HCT116 (cell line): ENCODE results near the gene NAA50. TPM values are rescaled to one million over a fixed set of nuclear protein-coding genes. Genes with fewer than 3 reads are reported as not detected.

Experiments used
- ATAC-seq: fragments of 200-7000 bp; cut with Tn5 transposase; 2 replicates; pipeline ENCODE4 v1.9.1; 2020; ENCODE audit warnings: mild to moderate bottlenecking, moderate library complexity
- BruUV-seq: library from RNA; stranded (reverse); fragments of 400-500 nt; replicated peaks from 2 replicates; lab custom pipeline; 2021; lab: Mats Ljungman, UMichigan
- CTCF ChIA-PET: fragments of 300-600 bp; sonication (Branson Sonifier 250); formaldehyde crosslinking; loops from one replicate; lab custom pipeline; 2021; ENCODE audit warnings: antibody characterized with exemption; lab: Charles Lee
- POLR2A ChIA-PET: fragments of 300-600, 350-600 bp; sonication (Branson Sonifier 250); formaldehyde crosslinking; loops from one replicate; lab custom pipeline; 2021; ENCODE audit warnings: antibody characterized with exemption; lab: Charles Lee
- RAD21 ChIA-PET, 2 experiments: fragments of 300-600 bp; sonication (Branson Sonifier 250); formaldehyde crosslinking; loops; one replicate each; lab custom pipeline; 2023; ENCODE audit warnings: low total read pairs in 2 of 2; ENCODE audit not compliant: uncharacterized antibody in 2 of 2, unreplicated experiment in 2 of 2, low non-redundant PET in 1 of 2; lab: Charles Lee
- DNase-seq: peaks from one replicate; pipeline ENCODE4 v3.0.0-alpha.2; 2010; ENCODE audit warnings: low read depth, low spot score
- H2AFZ ChIP-seq: fragments of 200-600 bp; shearing (Covaris generic), sonication (generic); 2 replicates; pipeline ENCODE4 v1.6.1; 2017; ENCODE audit warnings: low read depth, mixed run types, mixed read lengths, antibody characterized with exemption, low read length; ENCODE audit not compliant: poor library complexity, severe bottlenecking
- H3K27ac ChIP-seq: 2 replicates; pipeline ENCODE4 v1.5.1; 2012; ENCODE audit warnings: low read depth, low read length
- H3K27me3 ChIP-seq: fragments of 200-600 bp; sonication (generic); 2 replicates; pipeline ENCODE4 v1.6.1; 2016; ENCODE audit warnings: mixed run types, low read length, mixed read lengths; ENCODE audit not compliant: insufficient read depth
- H3K36me3 ChIP-seq, 2 experiments: fragments of 200-500 bp in 1 of 2; fragments of 200-600 bp in 1 of 2; sonication (Bioruptor generic) in 1 of 2; sonication (generic) in 1 of 2; 2 replicates each; pipeline versions ENCODE4 v1.5.1 to v1.6.1; 2014 to 2016; ENCODE audit warnings: low read length in 2 of 2, inconsistent platforms in 1 of 2, mixed read lengths in 1 of 2, mixed run types in 1 of 2; ENCODE audit not compliant: insufficient read depth in 2 of 2, control insufficient read depth in 1 of 2
- H3K4me1 ChIP-seq, 2 experiments: fragments of 200-600 bp in 1 of 2; sonication (generic) in 1 of 2; 2 replicates each; pipeline versions ENCODE4 v1.5.1 to v1.6.1; 2012 to 2017; ENCODE audit warnings: low read length in 2 of 2, inconsistent platforms in 1 of 2, mild to moderate bottlenecking in 1 of 2, mixed read lengths in 1 of 2, mixed run types in 1 of 2, moderate library complexity in 1 of 2; ENCODE audit not compliant: insufficient read depth in 2 of 2, control insufficient read depth in 1 of 2
- H3K4me2 ChIP-seq: fragments of 200-600 bp; sonication (generic); 2 replicates; pipeline ENCODE4 v1.6.1; 2017; ENCODE audit warnings: mixed run types, low read length, mixed read lengths
- H3K4me3 ChIP-seq, 2 experiments: fragments of 200-600 bp in 1 of 2; sonication (generic) in 1 of 2; replicated peaks in 1 of 2; 2 replicates each; pipeline ENCODE4 v1.5.1; 2011 to 2016; ENCODE audit warnings: low read length in 2 of 2, control low read depth in 1 of 2, low read depth in 1 of 2, mild to moderate bottlenecking in 1 of 2, mixed read lengths in 1 of 2, mixed run types in 1 of 2
- H3K79me2 ChIP-seq: fragments of 200-600 bp; sonication (generic); 2 replicates; pipeline ENCODE4 v1.6.1; 2017; ENCODE audit warnings: mild to moderate bottlenecking, mixed run types, low read length, moderate library complexity, mixed read lengths; ENCODE audit not compliant: insufficient read depth
- H3K9ac ChIP-seq: fragments of 200-600 bp; sonication (generic); 2 replicates; pipeline ENCODE4 v1.6.1; 2016; ENCODE audit warnings: low read length, mixed read lengths
- H3K9me2 ChIP-seq: fragments of 200-600 bp; sonication (generic), shearing (Covaris generic); 2 replicates; pipeline ENCODE4 v1.6.1; 2017; ENCODE audit warnings: mixed run types, mild to moderate bottlenecking, moderate library complexity; ENCODE audit not compliant: insufficient read depth
- H3K9me3 ChIP-seq, 2 experiments: fragments of 200-500 bp in 1 of 2; fragments of 200-600 bp in 1 of 2; sonication (Bioruptor generic) in 1 of 2; sonication (generic) in 1 of 2; 2 replicates each; pipeline ENCODE4 v1.6.1; 2014 to 2017; ENCODE audit warnings: low read length in 2 of 2, mixed read lengths in 2 of 2, inconsistent platforms in 1 of 2, low read depth in 1 of 2, mild to moderate bottlenecking in 1 of 2, mixed run types in 1 of 2, moderate library complexity in 1 of 2; ENCODE audit not compliant: control insufficient read depth in 1 of 2, insufficient read depth in 1 of 2
- H4K20me1 ChIP-seq: fragments of 200-600 bp; sonication (generic), shearing (Covaris generic); 2 replicates; pipeline ENCODE4 v1.6.1; 2017; ENCODE audit warnings: mixed run types, mild to moderate bottlenecking, moderate library complexity; ENCODE audit not compliant: insufficient read depth
- CBX3 ChIP-seq: IDR thresholded peaks from 2 replicates; pipeline ENCODE4 v1.6.1; 2012; ENCODE audit warnings: low read depth
- CEBPB ChIP-seq: IDR thresholded peaks from 2 replicates; pipeline ENCODE4 v1.6.1; 2012; ENCODE audit warnings: low read depth
- EGR1 ChIP-seq: IDR thresholded peaks from 2 replicates; pipeline ENCODE4 v1.6.1; 2012; ENCODE audit warnings: low read depth
- ELF1 ChIP-seq: IDR thresholded peaks from 2 replicates; pipeline ENCODE4 v1.6.1; 2012; ENCODE audit warnings: low read depth, borderline replicate concordance
- EZH2 ChIP-seq: fragments of 200-600 bp; sonication (generic); IDR thresholded peaks from 2 replicates; pipeline ENCODE4 v1.6.1; 2017; ENCODE audit warnings: antibody characterized with exemption, mixed run types
- EZH2phosphoT487 ChIP-seq: fragments of 200-600 bp; IDR thresholded peaks from 2 replicates; pipeline ENCODE4 v1.6.1; 2018; ENCODE audit warnings: antibody characterized with exemption, borderline replicate concordance
- FOSL1 ChIP-seq: IDR thresholded peaks from 2 replicates; pipeline ENCODE4 v1.6.1; 2012; ENCODE audit warnings: low read depth
- JUND ChIP-seq: IDR thresholded peaks from 2 replicates; pipeline ENCODE4 v1.6.1; 2012
- POLR2A ChIP-seq: IDR thresholded peaks from 2 replicates; pipeline ENCODE4 v1.7.0; 2011; ENCODE audit warnings: borderline replicate concordance; ENCODE audit not compliant: insufficient read depth, insufficient read length; ENCODE audit errors: extremely low read depth
- SP1 ChIP-seq: IDR thresholded peaks from 2 replicates; pipeline ENCODE4 v1.6.1; 2012; ENCODE audit warnings: low read depth
- SRF ChIP-seq: IDR thresholded peaks from 2 replicates; pipeline ENCODE4 v1.6.1; 2012; ENCODE audit warnings: low read depth
- TCF7L2 ChIP-seq: IDR thresholded peaks from 2 replicates; pipeline ENCODE4 v1.7.0; 2011; ENCODE audit warnings: borderline replicate concordance, inconsistent platforms; ENCODE audit not compliant: insufficient read depth, insufficient read length; ENCODE audit errors: extremely low read depth
- YY1 ChIP-seq: IDR thresholded peaks from 2 replicates; pipeline ENCODE4 v1.6.1; 2011; ENCODE audit warnings: low read length, low read depth, moderate library complexity, mild to moderate bottlenecking; ENCODE audit not compliant: insufficient replicate concordance; ENCODE audit errors: extremely low read depth
- ZFX ChIP-seq: fragments of 450-650 bp; IDR thresholded peaks from 2 replicates; pipeline ENCODE4 v1.6.1; 2017
- ZNF274 ChIP-seq: fragments of 200-500 bp; sonication (Bioruptor generic); IDR thresholded peaks from 2 replicates; pipeline ENCODE4 v1.6.1; 2014; ENCODE audit warnings: mild to moderate bottlenecking, low read depth, low read length, inconsistent platforms
- intact Hi-C: fragments of 100-400 bp; cut with micrococcal nuclease; formaldehyde crosslinking; loops from 2 replicates; pipeline ENCODE4 v1.10.0; 2022
- total RNA-seq: library from RNA; stranded (reverse); gene quantifications from one replicate; pipeline ENCODE4 v1.2.1, GENCODE V29; 2021; ENCODE audit not compliant: unreplicated experiment
- TF ChIP-seq, protein P1 (sequence below): IDR thresholded peaks from 2 replicates; pipeline ENCODE4 v1.6.1; 2012
- TF ChIP-seq, protein P2 (sequence below), 3 experiments: fragments of 200-600 bp in 1 of 3; sonication (generic) in 1 of 3; IDR thresholded peaks in 2 of 3; conservative IDR thresholded peaks in 1 of 3; 2 replicates each; pipeline ENCODE4 v1.5.1; 2012 to 2017; ENCODE audit warnings: low read depth in 2 of 3, low read length in 2 of 3, antibody characterized with exemption in 1 of 3, borderline replicate concordance in 1 of 3, control low read depth in 1 of 3, mild to moderate bottlenecking in 1 of 3, mixed read lengths in 1 of 3, mixed run types in 1 of 3, moderate library complexity in 1 of 3; ENCODE audit not compliant: insufficient read depth in 1 of 3

Gene NAA50
- total RNA-seq, 1 experiment from 2014 or later, result 233 TPM

DNA sequence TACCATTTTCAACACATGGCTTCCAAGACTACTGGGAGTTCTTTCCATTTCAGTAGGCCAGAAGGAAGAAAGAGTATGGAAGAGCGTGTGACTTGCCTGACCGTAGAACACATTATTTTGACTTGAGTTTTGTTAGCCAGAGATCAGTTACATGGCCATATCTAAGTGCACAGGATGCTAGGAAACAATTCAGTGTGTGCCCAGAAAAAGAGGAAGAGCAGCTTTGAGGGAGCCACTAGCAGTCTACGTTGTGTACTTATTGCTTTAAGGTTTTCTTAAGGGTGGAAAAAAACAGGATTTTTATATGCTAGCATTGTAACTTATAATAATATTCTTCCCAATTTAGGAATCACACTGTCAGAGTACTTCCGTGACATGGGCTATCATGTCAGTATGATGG lies 48.5 kb upstream of the NAA50 start:
- no peak overlapping the region for H3K9ac ChIP-seq
- H3K27me3 ChIP-seq, result no peaks in the 10 kb centered on the region
- H3K4me3 ChIP-seq, result no peak overlapping the region
- intact Hi-C loops, result no loop called here
- no peak overlapping the region for H3K27ac ChIP-seq
- no peaks in the 10 kb centered on the region for H3K79me2 ChIP-seq
- no peaks in the 10 kb centered on the region for H3K4me1 ChIP-seq
- H3K4me2 ChIP-seq, result no peak overlapping the region
- TF ChIP-seq EZH2 (no peak), EGR1 (no peak), ZFX (no peak), ZNF274 (no peak), POLR2A (no peak), CEBPB (no peak), SP1 (no peak), SRF (no peak), YY1 (no peak), TCF7L2 (no peak), CBX3 (no peak), JUND (no peak), FOSL1 (no peak), ELF1 (no peak), EZH2phosphoT487 (no peak)
- TF ChIP-seq, protein P1, sequence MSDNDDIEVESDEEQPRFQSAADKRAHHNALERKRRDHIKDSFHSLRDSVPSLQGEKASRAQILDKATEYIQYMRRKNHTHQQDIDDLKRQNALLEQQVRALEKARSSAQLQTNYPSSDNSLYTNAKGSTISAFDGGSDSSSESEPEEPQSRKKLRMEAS, result no peak
- TF ChIP-seq, protein P2, sequence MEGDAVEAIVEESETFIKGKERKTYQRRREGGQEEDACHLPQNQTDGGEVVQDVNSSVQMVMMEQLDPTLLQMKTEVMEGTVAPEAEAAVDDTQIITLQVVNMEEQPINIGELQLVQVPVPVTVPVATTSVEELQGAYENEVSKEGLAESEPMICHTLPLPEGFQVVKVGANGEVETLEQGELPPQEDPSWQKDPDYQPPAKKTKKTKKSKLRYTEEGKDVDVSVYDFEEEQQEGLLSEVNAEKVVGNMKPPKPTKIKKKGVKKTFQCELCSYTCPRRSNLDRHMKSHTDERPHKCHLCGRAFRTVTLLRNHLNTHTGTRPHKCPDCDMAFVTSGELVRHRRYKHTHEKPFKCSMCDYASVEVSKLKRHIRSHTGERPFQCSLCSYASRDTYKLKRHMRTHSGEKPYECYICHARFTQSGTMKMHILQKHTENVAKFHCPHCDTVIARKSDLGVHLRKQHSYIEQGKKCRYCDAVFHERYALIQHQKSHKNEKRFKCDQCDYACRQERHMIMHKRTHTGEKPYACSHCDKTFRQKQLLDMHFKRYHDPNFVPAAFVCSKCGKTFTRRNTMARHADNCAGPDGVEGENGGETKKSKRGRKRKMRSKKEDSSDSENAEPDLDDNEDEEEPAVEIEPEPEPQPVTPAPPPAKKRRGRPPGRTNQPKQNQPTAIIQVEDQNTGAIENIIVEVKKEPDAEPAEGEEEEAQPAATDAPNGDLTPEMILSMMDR (IDR thresholded peaks at IDR 0.05 in 2 of 3, conservative IDR thresholded peaks at IDR 0.05 in 1 of 3; ENCODE audit: borderline replicate concordance in 1 of 3, insufficient read depth in 1 of 3, low read depth in 2 of 3, low read length in 2 of 3), result no peak
- no peak for ATAC-seq
- H3K9me2 ChIP-seq, result no peaks in the 10 kb centered on the region
- H3K36me3 ChIP-seq, result peaks cover 0 to 13% of the 10 kb centered on the region in 2 experiments; a peak in 2 of 4 replicates
- H3K9me3 ChIP-seq, result no peaks in the 10 kb centered on the region
- ChIA-PET RAD21 (no interaction called here), POLR2A (interaction anchor here (0.6 kb wide), 1 partner anchor 779 kb away, joined by 3 read pairs; no protein-coding TSS in a partner anchor), CTCF (no interaction called here)
- no peak overlapping the region for H2AFZ ChIP-seq
- H4K20me1 ChIP-seq, result 0 out of 2 replicates have a peak, but pooled peaks cover 3% of the 10 kb centered on the region
- no peak for DNase-seq
- BruUV-seq, result no TSS peak
